Lower leg skin (tissue), 3 donors: Measurements from ENCODE around the gene SH2D5.

Experiments used
- POLR2A ChIP-seq, 2 donors: fragments of 450-650 bp; IDR thresholded peaks; one replicate each; pipeline ENCODE4 v1.6.1; 2016 to 2017; ENCODE audit warnings: antibody characterized with exemption in 2 of 2, mild to moderate bottlenecking in 1 of 2, moderate library complexity in 1 of 2
- TF ChIP-seq, protein P1 (sequence below), 3 donors: fragments of 450-650 bp; IDR thresholded peaks; one replicate each; pipeline ENCODE4 v1.5.1; 2016; ENCODE audit warnings: antibody characterized with exemption in 3 of 3, mild to moderate bottlenecking in 3 of 3, moderate library complexity in 2 of 3

DNA sequence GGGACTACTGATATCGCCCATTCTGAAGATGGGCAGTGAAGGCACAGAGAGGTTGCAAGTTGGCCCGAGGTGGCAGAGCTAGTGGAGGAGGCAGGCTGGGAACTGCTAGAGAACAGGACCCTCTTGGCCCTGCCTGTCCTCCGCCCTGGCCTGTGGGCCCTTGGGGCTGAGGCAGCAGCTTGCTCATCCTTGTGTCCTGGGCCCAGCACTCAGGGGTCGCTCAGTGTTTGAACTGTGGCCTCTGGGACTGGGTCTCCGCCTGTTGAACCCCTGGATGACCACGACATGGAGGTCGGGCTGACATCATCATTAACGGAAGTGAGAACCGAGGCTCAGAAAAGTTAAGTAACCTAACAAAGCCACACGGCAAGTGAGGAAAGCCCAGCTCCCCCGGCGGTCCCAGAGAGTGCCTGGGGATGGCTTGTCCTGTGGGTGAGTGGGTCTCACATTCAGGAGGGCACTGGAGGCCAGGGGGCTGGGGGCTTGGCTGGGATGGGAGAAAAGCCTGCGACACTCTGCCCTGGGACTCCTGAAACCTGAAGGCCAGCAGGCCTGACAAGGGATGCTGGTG lies 48.4 kb downstream of the SH2D5 start:
- TF ChIP-seq, protein P1, sequence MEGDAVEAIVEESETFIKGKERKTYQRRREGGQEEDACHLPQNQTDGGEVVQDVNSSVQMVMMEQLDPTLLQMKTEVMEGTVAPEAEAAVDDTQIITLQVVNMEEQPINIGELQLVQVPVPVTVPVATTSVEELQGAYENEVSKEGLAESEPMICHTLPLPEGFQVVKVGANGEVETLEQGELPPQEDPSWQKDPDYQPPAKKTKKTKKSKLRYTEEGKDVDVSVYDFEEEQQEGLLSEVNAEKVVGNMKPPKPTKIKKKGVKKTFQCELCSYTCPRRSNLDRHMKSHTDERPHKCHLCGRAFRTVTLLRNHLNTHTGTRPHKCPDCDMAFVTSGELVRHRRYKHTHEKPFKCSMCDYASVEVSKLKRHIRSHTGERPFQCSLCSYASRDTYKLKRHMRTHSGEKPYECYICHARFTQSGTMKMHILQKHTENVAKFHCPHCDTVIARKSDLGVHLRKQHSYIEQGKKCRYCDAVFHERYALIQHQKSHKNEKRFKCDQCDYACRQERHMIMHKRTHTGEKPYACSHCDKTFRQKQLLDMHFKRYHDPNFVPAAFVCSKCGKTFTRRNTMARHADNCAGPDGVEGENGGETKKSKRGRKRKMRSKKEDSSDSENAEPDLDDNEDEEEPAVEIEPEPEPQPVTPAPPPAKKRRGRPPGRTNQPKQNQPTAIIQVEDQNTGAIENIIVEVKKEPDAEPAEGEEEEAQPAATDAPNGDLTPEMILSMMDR (IDR thresholded peaks at IDR 0.05), result no peak
- no peak for TF ChIP-seq POLR2A (IDR thresholded peaks at IDR 0.05)
